HG02763 (cell line): ENCODE results near the gene EIF4H.
"Not testable (repeated sequence)": the region's sequence is repeated elsewhere in the genome, so short reads cannot be mapped to it uniquely, and the experiment has no call there.

Experiments used
- ATAC-seq: cut with Tn5 transposase; IDR thresholded peaks from one replicate; pipeline ENCODE4 v1.9.1; 2021; ENCODE audit warnings: mild to moderate bottlenecking, moderate library complexity; ENCODE audit not compliant: unreplicated experiment

The EIF4H gene

DNA sequence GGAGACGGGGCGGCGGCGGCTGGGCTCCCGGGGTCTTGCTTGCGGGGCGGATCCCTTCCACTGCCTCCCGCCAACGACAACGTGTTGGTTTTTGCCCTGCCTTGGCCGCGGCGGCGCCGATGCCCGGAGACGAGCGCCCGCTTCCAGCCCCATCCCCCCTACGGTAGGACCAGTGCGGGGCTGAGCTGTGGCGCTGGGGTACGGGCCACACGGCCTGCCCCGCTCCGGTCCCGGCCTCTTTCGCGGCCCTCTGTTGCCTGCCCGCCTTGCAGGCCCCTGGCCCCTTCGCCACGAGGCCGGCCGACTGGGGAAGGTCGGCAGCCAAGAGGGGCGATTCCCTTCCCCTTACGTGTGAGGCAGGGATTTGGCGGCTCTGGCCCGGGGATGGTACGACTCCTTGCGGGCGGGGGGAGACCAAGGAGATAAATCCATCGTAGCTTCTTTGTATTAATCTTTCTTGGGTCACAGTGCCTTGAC is 488 bp downstream of the EIF4H start:
- ATAC-seq, result peak; percentile 25

DNA sequence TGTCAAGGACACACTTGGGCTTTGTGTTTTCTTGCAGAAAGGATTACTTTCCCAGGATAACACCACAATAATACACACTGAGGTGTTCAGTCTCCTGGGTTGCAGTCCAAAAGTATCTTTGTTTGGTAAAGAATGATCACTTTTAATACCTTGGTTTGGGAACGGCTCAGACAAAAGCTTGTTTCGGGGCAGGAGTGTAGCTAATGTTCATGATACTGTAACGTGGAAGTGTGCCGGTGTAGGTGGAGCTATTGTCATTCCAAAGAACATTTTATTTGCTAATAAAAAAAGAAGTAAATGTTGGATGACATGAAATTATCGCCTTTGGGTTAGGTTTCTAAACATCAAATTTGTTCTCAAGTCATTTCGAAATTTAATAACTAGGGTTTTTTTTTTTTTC is 1.2 kb downstream of the EIF4H start:
- ATAC-seq, result no peak

DNA sequence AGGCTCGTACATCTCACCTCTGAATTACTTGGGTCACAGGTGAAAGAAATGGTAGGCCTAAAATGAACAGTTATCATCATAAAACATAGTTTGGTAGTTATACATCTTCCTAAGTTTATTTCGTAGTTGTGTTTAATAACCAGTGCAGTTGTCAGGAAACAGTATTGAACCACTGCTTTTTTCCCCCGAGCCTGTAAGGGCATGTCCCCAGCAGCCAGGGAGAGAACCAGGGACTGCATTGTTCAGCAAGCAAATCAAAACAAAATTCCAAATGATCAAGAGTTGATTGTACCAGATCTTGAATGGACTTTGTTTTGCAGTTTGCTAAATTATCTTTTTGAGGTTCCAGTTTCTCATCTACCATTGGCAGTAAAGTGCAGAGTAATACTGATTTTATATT is 2.4 kb downstream of the EIF4H start:
- no peak for ATAC-seq

DNA sequence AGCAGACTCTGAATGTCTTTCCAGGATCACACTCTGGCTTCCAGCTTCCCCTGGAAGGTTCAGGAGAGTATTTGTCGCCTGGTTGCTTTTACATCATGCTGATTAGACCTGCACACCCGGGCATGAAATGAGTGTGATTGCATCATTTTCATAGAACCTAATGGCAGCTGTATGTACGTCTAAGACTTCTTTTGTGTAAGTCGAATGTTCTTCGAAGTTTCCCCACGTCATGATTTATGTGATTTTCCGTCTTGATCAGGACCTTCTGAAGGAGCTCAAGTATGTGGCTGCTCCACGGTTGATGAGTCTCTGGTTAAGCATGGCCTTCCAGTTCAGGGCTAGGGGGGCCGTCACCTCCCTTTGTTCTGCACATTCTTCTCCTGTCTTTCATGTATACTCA is 4.5 kb downstream of the EIF4H start:
- no peak for ATAC-seq

DNA sequence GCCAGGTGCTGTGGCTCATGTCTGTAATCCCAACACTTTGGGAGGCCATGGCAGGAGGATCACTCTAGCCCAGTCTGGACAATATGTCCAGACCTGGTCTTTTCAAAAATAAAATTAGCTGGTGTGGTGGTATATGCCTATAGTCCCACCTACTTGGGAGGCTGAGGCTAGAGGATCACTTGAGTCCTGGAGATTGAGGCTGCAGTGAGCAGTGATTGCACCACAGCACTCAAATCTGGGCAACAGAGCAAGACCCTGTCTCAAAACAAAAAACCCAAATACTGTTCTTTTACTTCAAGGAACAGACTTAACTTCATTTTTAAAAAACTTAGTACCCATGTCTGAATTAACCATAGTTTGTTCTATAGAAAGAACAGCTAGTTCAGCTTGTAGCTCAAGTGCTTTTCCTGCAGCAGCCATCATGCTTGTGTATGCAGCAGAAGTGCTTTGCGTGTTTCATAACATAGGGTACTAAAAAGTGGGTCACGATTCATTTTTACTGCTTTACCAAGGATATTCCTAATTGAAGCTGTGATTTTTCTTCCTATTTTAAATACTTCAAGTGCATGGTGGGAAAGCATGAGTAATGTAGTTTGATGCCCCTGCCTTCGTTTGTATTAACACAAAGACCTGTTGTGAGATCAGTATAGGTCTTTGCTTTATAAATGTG is 5.9 kb downstream of the EIF4H start:
- no peak for ATAC-seq

DNA sequence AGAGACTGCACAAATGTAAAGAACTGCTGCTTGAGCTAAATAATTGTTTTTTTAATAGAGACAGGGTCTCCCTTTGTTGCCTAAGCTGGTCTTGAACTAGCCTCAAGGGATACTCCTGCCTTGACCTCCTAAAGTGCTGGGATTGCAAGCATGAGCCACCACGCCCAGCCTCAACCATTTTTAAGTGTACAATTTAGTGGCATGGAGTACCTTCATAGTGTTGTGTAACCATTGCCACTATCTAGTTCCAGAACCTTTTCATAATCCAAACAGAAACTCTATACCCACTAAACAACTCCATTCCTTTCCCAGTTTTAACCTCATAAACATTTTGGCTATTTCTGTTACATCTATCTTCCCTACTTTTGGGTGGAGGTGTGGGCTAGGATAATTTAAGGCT is 6.7 kb downstream of the EIF4H start:
- no peak for ATAC-seq

- ATAC-seq, result no peak
These were observed 7.7 kb downstream of the EIF4H start for GRCh38 chr7:74181821-74182220.

DNA sequence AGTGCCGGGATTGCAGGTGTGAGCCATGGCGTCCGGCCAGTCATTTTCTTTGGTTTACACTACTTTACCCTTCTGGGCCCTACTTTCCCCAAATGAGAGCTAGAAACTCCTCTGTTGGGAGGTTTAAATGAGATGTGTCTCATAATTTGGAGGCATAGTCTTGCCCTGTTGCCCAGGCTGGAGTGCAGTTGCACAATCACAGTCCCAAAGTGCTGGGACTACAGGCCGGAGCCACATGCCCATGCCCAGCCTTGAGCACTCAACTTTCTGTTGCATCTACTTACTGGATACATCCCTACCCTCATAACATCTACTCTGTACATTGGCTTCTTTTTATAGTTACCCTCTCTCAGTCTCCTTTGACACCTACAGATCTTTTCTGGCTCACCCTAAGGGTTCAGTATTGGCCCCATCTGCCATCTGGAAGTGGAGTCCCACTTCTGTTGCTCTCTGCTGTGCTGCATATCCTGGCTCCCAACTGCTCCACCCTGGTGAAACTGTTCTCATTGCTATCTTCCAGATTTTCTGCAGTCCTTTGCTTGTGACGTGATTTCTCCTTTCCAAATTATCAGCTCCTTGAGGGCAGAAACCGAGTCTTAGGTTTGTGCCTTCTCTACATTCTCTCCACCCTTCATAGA is 8.4 kb downstream of the EIF4H start:
- no peak for ATAC-seq

- no peak for ATAC-seq
These were observed 9.0 kb downstream of the EIF4H start for GRCh38 chr7:74183142-74183541.

DNA sequence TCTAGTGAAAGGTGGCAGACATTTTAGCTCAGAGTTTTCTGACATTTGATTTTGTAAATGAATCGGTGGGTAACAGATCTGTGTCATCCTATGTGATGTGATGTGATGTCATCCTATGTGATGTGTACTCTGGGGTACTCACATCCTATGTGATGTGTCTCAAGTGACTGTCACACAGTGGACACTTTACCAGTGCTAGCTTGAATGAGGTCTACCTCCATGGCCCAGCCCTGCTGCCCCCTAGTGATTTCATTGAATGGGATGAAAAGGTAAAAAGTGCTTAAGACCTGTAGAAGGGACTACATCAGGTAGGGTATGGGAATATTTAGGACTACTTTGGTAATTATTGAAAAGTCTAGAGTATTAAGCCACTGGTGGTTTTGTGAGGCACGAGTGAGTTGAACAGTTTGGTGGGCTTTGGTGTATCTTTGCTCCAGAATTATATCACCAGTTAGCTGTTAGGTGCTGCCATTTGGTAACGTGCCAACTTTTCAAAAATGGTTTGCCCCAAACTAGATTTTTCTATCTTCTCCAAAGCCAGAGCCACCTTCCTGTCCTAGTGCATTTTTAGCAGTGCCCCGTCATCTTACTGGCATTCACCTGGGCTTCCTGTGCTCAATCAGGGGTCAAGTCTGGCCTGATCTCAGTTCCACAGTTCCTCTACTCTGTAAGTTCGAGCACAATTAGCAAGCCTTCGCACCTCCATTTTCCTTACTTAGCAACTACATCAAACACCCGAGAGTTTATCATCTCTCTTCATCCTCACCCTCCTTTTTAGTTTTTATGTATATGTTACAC is 9.7 kb downstream of the EIF4H start:
- no peak for ATAC-seq

GRCh38 chr7:74185016-74185415 is 10.9 kb downstream of the EIF4H start:
- no peak for ATAC-seq

GRCh38 chr7:74185636-74186035 is 11.5 kb downstream of the EIF4H start:
- ATAC-seq, result no peak

- no peak for ATAC-seq
These were observed 13.9 kb downstream of the EIF4H start for GRCh38 chr7:74187915-74188675.

DNA sequence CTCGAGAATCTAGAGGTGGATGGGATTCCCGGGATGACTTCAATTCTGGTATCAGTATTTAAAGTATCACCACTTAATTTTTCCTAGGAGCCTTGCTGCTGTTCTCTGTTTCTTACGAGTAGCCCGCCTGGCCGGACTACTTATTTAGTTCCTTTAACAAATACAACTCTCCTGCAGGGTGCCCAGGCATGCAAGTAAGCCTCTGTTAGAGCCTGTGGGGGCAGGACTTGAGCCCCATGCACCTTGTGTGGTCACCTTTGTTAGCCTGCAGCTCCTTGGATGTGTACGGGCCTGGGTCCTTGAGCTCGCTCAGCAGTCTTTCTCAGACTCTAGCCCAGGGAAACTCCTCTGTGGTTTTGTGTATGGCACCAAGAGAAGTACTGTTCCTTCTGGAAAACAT is 16.1 kb downstream of the EIF4H start:
- ATAC-seq, result no peak

DNA sequence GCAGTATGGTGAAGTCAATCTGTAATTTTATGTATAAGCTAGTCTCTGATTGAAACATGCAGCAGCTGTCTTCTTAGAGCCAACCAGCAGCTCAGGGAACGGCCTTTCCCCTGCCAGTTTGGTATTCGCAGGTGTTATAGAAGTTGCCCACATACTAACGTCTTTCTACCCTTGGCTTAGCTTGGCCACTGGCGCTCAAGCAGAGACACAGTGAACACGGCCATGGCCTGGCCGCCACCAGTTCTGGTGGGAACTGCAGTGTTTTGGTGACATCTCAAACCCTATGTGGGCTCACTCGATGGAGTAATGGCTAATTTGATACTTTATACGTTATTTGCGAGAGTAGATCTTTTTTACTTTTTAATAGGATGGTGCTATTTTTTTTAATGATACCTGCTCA is 17.1 kb downstream of the EIF4H start:
- no peak for ATAC-seq

GRCh38 chr7:74193054-74193453 is 18.9 kb downstream of the EIF4H start:
- no peak for ATAC-seq

DNA sequence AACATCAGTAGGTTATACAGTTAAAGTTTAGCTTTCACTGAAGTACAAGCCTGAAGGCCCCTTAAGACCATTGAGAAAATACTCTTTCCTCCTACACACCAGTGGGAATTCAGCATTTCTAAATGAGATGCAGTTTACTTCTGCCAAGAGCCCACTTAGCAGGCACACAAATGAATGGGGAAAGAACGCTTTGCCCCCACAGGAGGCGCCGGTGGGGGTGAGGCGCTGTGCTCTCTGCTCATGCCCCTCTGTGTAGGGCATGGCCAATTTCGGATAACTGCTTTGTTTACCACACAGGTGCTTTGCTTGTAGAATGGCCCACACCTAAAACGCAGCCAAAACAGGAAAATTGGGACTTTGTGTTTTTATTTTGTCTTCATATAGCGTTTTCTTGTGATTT is 19.8 kb downstream of the EIF4H start:
- ATAC-seq, result no peak

- no peak for ATAC-seq
These were observed 20.5 kb downstream of the EIF4H start for GRCh38 chr7:74194686-74195085.

- ATAC-seq, result not testable (repeated sequence)
These were observed 21.1 kb downstream of the EIF4H start for GRCh38 chr7:74195139-74195860.

DNA sequence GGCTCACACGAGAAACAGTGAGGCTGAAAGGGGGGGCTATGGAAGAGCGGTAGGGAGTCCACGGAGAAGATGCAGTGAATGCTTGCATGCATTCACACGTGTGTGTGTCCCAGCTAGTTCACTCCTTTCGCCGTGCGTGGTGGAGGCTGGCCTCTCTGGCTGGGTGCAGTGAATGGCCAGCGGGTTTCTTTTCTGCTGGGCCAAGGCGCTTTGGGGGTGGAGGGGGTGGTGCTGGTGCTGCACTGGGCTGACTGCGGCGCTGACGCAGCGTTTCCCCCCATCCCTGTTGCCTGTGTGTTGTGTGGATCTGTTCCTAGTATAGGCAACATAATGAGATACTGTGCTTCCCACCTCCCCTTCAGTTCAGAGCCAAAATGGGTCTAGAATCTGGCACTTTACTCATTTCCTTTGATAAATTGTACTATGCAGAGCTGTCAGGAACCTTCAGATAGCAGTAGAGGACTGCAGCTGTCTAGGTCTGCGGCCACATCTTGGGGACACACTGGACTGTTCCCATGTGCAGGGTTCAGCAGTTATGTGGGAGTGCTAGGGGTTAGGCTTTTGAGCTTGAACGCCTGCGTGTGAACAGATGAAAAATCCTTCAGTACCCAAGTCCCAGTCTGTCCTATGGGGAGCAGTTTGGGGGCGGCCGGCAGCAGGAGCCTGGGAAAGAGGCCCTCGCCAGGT is 22.0 kb downstream of the EIF4H start:
- not testable (repeated sequence) for ATAC-seq
